ENCODE data around the gene WNT8A.

Gene WNT8A

DNA sequence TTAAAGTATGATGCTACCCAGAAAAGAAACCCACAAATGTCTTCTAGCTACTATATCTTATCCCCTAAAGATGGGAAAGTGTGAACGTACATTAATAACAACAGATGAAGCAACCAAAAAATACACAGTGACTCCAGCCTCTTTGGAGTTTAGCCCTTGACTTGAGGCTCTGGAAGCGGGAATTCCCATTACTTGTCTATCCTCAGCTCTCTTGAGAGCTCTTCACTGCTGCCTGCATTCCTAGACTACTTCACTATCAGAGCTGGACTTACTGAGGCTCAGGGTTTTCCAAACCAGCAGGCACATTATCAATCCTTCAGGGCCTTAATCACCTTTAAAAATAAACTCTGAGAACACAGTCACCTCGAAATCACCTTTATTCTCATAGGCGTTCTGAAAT, 56.4 kb downstream of the WNT8A start:
- DNase-seq (ENCODE audit: low spot score), result no peak

All from germinal center (tissue), 1 donor.